Epithelial cell of proximal tubule (primary cell): ENCODE results near the gene GBE1. TPM values are rescaled to one million over a fixed set of nuclear protein-coding genes. Genes with fewer than 3 reads are reported as not detected.

ENCODE experiments used
- DNase-seq: peaks from one replicate; pipeline ENCODE4 v3.0.0-alpha.2; 2011; ENCODE audit warnings: low read depth
- H3K4me3 ChIP-seq: 2 replicates; pipeline ENCODE4 v1.5.1; 2011; ENCODE audit warnings: low read depth, mild to moderate bottlenecking, low read length
- total RNA-seq: library from RNA; depleted of rRNA; stranded (reverse); fragments of >200 nt; gene quantifications from 2 replicates; pipeline ENCODE4 v1.2.3, GENCODE V29; 2015
- TF ChIP-seq, protein P1 (sequence below): conservative IDR thresholded peaks from 2 replicates; pipeline ENCODE4 v1.5.1; 2012; ENCODE audit warnings: low read depth, mild to moderate bottlenecking, low read length

Gene GBE1
- total RNA-seq, 1 donor from 2014 or later, result 41.9 TPM

DNA sequence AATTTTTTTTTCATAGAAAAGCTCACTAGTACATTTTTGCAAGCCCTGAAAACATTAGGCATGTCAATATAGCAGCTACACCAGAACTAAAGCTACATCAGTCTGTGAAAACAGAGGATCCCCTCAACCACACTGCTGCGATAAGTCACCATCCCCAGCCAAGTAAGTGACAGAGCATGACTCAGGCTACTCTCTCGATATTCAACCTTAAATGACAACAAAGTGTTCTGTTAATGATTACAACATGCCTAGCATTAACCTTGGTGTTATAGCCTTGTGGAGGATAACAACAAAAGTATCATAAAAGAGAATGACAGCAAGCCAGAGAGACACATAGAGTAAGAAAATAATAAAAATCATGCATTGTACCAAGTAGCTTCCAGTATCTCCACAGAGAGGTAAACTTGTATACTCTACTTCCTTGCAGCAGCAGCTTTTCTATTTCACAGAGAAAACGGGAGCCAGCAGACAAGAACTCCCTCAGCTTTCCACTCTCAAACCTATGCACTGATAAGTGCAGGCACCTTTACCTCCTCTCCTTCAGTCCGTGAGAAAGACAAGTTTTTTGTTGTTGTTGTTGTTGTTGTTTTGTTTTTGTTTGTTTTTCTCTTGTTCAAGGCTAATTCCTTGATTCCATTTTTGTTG is 76.6 kb downstream of the GBE1 start:
- DNase-seq, result peak; percentile 48
- no peak overlapping the region for H3K4me3 ChIP-seq
- TF ChIP-seq, protein P1, sequence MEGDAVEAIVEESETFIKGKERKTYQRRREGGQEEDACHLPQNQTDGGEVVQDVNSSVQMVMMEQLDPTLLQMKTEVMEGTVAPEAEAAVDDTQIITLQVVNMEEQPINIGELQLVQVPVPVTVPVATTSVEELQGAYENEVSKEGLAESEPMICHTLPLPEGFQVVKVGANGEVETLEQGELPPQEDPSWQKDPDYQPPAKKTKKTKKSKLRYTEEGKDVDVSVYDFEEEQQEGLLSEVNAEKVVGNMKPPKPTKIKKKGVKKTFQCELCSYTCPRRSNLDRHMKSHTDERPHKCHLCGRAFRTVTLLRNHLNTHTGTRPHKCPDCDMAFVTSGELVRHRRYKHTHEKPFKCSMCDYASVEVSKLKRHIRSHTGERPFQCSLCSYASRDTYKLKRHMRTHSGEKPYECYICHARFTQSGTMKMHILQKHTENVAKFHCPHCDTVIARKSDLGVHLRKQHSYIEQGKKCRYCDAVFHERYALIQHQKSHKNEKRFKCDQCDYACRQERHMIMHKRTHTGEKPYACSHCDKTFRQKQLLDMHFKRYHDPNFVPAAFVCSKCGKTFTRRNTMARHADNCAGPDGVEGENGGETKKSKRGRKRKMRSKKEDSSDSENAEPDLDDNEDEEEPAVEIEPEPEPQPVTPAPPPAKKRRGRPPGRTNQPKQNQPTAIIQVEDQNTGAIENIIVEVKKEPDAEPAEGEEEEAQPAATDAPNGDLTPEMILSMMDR, result no peak

- no peak for DNase-seq
- TF ChIP-seq, protein P1, result no peak
- no peak overlapping the region for H3K4me3 ChIP-seq
Observed at GRCh38 chr3:81676706-81677456, 84.6 kb downstream of the GBE1 start.

DNA sequence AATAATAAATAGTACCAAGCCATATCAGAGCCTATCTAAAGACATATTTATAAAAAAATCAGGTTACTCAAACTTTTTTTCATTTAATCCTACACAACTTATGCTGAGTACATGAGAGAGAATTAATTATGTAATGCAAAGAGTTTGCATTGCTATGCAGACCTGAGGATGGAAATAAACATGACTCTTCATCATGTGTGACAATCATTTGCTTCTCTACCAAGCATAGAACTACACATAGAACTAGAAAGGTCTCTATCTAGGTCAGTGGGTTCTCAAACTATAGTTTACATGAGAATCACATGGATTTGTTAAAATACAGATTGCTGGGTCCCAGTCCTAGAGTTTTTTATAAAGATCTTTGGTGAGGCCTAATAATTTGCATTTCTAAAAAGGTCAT is 86.8 kb downstream of the GBE1 start:
- TF ChIP-seq, protein P1, result no peak
- no peak for DNase-seq
- H3K4me3 ChIP-seq, result no peak overlapping the region

GRCh38 chr3:81668283-81668682 is 93.2 kb downstream of the GBE1 start:
- no peak overlapping the region for H3K4me3 ChIP-seq
- TF ChIP-seq, protein P1, result no peak
- DNase-seq, result no peak

GRCh38 chr3:81666502-81667121 is 94.8 kb downstream of the GBE1 start:
- DNase-seq, result no peak
- TF ChIP-seq, protein P1, result peak; percentile 76
- H3K4me3 ChIP-seq, result no peak overlapping the region

GRCh38 chr3:81663114-81663513 is 98.3 kb downstream of the GBE1 start:
- TF ChIP-seq, protein P1, result no peak
- DNase-seq, result no peak
- H3K4me3 ChIP-seq, result no peak overlapping the region
